ENCODE data around the gene MYO7B.

The MYO7B gene

GRCh38 chr2:127608061-127609030 is 72.9 kb downstream of the MYO7B start:
- DNase-seq: no peak
- POLR2A ChIA-PET: no interaction called here
- 94% methylated on average over 19 of the region's 25 CpGs for WGBS (ENCODE audit: insufficient coverage)
- Histone ChIP-seq H3K4me3 (ENCODE audit: control insufficient read depth in 1 of 7, extremely low read depth in 1 of 7, insufficient read depth in 4 of 7, low read depth in 2 of 7, low read length in 6 of 7) (no peak overlapping the region), H3K4me1 (ENCODE audit: control extremely low read depth in 1 of 4, control insufficient read depth in 4 of 4, insufficient read depth in 4 of 4, low read length in 3 of 4) (peaks cover 0 to 7% (median 4%) of the 10 kb centered on the region in 4 experiments), H3K27me3 (replicated peaks in 2 of 5; ENCODE audit: control insufficient read depth in 4 of 5, insufficient read depth in 5 of 5, low read length in 4 of 5) (no peaks in the 10 kb centered on the region), H3K9me3 (ENCODE audit: control extremely low read depth in 1 of 5, control insufficient read depth in 4 of 5, insufficient read depth in 2 of 5, low read depth in 1 of 5, low read length in 4 of 5) (peaks cover 0 to 15% (median 8%) of the 10 kb centered on the region in 5 experiments), H3K36me3 (ENCODE audit: control insufficient read depth in 4 of 4, insufficient read depth in 4 of 4, low read length in 3 of 4) (no peaks in the 10 kb centered on the region), H3K27ac (ENCODE audit: insufficient read depth in 1 of 2, low read depth in 1 of 2, low read length in 2 of 2, poor library complexity in 1 of 2, severe bottlenecking in 2 of 2) (no peak overlapping the region)
- CTCF ChIA-PET: interaction anchor here (0.9 to 1.5 kb wide), 3 partner anchors 17 to 151 kb away, joined by 3 read pairs; no protein-coding TSS in a partner anchor

DNA sequence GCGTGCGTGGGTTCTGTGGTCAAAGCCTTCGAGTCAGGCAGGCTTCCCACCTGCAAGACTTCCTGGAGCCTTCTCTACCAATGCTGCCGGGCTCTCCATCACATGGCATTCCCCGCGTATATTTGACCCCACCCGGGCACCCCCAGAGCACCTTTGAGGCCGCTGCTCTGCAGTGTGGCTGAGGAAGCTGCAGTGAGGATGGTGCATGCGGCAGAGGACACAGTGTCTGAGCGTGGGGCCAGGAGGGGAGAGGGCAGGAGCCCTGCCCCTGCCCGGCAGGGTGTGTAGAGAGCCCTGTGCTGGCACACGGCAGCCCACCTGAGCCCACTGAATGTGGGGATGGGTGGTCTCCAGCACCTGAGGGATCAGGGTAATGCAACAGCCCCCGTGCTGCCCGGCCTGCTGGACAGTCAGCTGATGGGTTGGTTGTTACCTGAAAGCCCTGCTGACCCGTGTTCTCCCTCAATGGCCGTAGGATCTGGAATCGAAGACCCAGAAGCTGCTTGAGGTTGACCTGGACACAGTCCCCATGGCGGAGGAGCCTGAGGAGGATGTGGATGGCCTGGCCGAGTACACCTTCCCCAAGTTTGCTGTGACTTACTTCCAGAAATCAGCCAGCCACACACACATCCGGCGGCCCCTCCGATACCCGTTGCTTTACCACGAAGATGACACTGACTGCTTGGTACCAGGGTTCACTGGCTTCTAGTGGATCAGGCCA is 73.7 kb downstream of the MYO7B start:
- H3K27ac ChIP-seq (ENCODE audit: insufficient read depth in 1 of 2, low read depth in 1 of 2, low read length in 2 of 2, poor library complexity in 1 of 2, severe bottlenecking in 2 of 2): no peak overlapping the region
- WGBS (ENCODE audit: insufficient coverage): 91% methylated on average over 15 of the region's 24 CpGs
- POLR2A ChIA-PET: no interaction called here

DNA sequence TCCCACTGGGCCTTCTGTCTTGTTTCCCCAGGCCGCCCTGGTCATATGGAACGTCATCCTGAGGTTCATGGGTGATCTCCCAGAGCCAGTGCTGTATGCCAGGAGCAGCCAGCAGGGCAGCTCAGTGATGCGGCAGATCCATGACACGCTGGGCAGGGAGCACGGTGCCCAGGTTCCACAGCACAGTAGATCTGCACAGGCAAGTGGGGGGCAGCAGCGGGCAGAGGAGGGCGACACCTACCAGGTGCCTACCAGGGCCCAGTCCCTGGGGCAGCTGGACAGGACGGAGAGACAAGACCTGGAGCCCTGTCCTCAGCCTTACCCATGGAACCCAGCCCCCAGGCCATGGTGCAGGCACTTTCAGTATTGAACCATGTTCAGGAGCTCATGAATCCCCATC is 74.3 kb downstream of the MYO7B start:
- Histone ChIP-seq H3K27me3 (replicated peaks in 2 of 5; ENCODE audit: control insufficient read depth in 4 of 5, insufficient read depth in 5 of 5, low read length in 4 of 5) (no peaks in the 10 kb centered on the region), H3K4me3 (ENCODE audit: control insufficient read depth in 1 of 7, extremely low read depth in 1 of 7, insufficient read depth in 4 of 7, low read depth in 2 of 7, low read length in 6 of 7) (no peak overlapping the region), H3K4me1 (ENCODE audit: control extremely low read depth in 1 of 4, control insufficient read depth in 4 of 4, insufficient read depth in 4 of 4, low read length in 3 of 4) (peaks cover 0 to 9% (median 7%) of the 10 kb centered on the region in 4 experiments), H3K36me3 (ENCODE audit: control insufficient read depth in 4 of 4, insufficient read depth in 4 of 4, low read length in 3 of 4) (no peaks in the 10 kb centered on the region), H3K9me3 (ENCODE audit: control extremely low read depth in 1 of 5, control insufficient read depth in 4 of 5, insufficient read depth in 2 of 5, low read depth in 1 of 5, low read length in 4 of 5) (peaks cover 0 to 17% (median 10%) of the 10 kb centered on the region in 5 experiments), H3K27ac (ENCODE audit: insufficient read depth in 1 of 2, low read depth in 1 of 2, low read length in 2 of 2, poor library complexity in 1 of 2, severe bottlenecking in 2 of 2) (no peak overlapping the region)
- DNase-seq: no peak
- ChIA-PET CTCF (interaction anchor here (1.1 to 1.8 kb wide), 3 partner anchors 18 to 40 kb away, joined by 3 to 8 read pairs (median 4); no protein-coding TSS in a partner anchor), POLR2A (no interaction called here)
- 96% methylated on average over 7 of the region's 8 CpGs for WGBS (ENCODE audit: insufficient coverage)

More for the DNA sequence above, 73.7 kb downstream of the MYO7B start:
- CTCF ChIA-PET: interaction anchor here (1.2 to 1.8 kb wide), 2 partner anchors 17 to 150 kb away, joined by 3 to 8 read pairs; no protein-coding TSS in a partner anchor
- Histone ChIP-seq H3K4me1 (ENCODE audit: control extremely low read depth in 1 of 4, control insufficient read depth in 4 of 4, insufficient read depth in 4 of 4, low read length in 3 of 4) (peaks cover 0 to 7% (median 4%) of the 10 kb centered on the region in 4 experiments), H3K9me3 (ENCODE audit: control extremely low read depth in 1 of 5, control insufficient read depth in 4 of 5, insufficient read depth in 2 of 5, low read depth in 1 of 5, low read length in 4 of 5) (peaks cover 0 to 17% (median 10%) of the 10 kb centered on the region in 5 experiments), H3K4me3 (ENCODE audit: control insufficient read depth in 1 of 7, extremely low read depth in 1 of 7, insufficient read depth in 4 of 7, low read depth in 2 of 7, low read length in 6 of 7) (no peak overlapping the region), H3K36me3 (ENCODE audit: control insufficient read depth in 4 of 4, insufficient read depth in 4 of 4, low read length in 3 of 4) (no peaks in the 10 kb centered on the region), H3K27me3 (replicated peaks in 2 of 5; ENCODE audit: control insufficient read depth in 4 of 5, insufficient read depth in 5 of 5, low read length in 4 of 5) (no peaks in the 10 kb centered on the region)
- no peak for DNase-seq

DNA sequence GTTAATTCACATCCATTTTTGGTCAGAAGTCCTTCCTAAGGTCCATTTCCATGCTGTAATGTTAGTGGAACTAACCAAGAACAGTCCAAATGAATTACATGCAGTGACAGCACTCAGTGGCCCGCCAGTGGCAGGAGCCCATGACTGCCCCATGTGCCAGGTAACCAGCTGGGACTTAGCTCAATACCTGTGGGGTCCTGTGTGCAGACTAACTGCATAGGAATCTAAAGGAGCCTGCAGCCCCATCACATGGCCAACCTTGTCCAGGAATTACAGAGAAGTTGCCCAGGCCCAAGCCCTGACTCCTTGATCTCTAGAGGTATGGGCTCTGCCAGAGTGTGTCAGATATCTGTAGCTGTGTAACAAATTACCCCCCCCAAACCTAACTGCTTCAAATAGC is 75.1 kb downstream of the MYO7B start:
- POLR2A ChIA-PET: interaction anchor here (0.7 kb wide), 1 partner anchor 42 kb away, joined by 3 read pairs; no protein-coding TSS in a partner anchor

DNA sequence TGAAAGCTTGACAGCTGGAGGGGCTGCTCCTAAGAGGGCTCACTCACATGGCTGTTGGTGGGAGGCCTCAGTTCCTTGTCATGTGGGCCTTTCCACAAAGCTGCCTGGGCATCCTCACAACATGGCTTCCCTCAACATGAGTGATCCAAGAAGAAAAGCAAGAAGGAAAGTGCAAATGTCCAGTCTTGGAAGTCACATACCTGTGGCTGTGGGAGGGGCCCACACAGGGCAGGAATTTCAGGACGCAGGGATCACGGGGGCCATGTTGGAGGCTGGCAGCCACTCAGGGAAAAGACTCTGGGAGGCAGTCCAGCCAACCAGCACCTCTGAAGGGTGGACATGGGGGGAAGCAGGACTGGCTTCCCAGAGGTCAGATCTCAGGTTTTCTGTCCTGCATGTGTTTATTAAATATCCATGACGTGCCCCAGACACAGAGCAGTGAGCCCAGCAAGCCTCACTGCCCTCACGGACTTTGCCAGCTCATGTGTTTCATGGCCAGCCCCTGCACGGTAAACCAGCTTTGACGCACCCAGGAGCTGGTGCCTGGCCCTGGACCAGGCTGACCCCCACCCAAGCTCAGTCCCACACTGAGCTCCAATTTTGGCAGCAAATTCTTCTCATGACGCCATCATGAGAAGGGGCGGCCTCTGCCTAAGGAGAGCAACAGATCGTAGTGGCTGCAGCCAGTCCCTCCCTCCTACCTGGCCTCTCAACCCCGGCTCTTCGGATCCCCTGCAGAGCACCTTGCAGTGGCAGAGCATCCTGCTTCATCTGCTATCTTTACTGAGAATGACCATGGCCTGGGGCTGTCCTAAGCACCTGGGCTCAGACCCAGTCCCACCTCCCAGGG is 75.8 kb downstream of the MYO7B start:
- Histone ChIP-seq H3K27me3 (replicated peaks in 2 of 5; ENCODE audit: control insufficient read depth in 4 of 5, insufficient read depth in 5 of 5, low read length in 4 of 5) (no peaks in the 10 kb centered on the region), H3K36me3 (ENCODE audit: control insufficient read depth in 4 of 4, insufficient read depth in 4 of 4, low read length in 3 of 4) (no peaks in the 10 kb centered on the region), H3K9me3 (ENCODE audit: control extremely low read depth in 1 of 5, control insufficient read depth in 4 of 5, insufficient read depth in 2 of 5, low read depth in 1 of 5, low read length in 4 of 5) (peaks cover 0 to 17% (median 10%) of the 10 kb centered on the region in 5 experiments), H3K27ac (ENCODE audit: insufficient read depth in 1 of 2, low read depth in 1 of 2, low read length in 2 of 2, poor library complexity in 1 of 2, severe bottlenecking in 2 of 2) (no peak overlapping the region), H3K4me1 (ENCODE audit: control extremely low read depth in 1 of 4, control insufficient read depth in 4 of 4, insufficient read depth in 4 of 4, low read length in 3 of 4) (peaks cover 0 to 24% (median 19%) of the 10 kb centered on the region in 4 experiments), H3K4me3 (ENCODE audit: control insufficient read depth in 1 of 7, extremely low read depth in 1 of 7, insufficient read depth in 4 of 7, low read depth in 2 of 7, low read length in 6 of 7) (no peak overlapping the region)
- POLR2A ChIA-PET: interaction anchor here (0.7 kb wide), 1 partner anchor 41 kb away, joined by 3 read pairs; no protein-coding TSS in a partner anchor
- no peak for DNase-seq
- WGBS (ENCODE audit: insufficient coverage): 98% methylated on average over 9 of the region's 11 CpGs
- CTCF ChIA-PET: interaction anchor here (1.1 to 1.8 kb wide), 3 partner anchors 19 to 38 kb away, joined by 3 to 8 read pairs (median 4); no protein-coding TSS in a partner anchor

More for the DNA sequence above, 75.1 kb downstream of the MYO7B start:
- Histone ChIP-seq H3K27ac (ENCODE audit: insufficient read depth in 1 of 2, low read depth in 1 of 2, low read length in 2 of 2, poor library complexity in 1 of 2, severe bottlenecking in 2 of 2) (no peak overlapping the region), H3K27me3 (replicated peaks in 2 of 5; ENCODE audit: control insufficient read depth in 4 of 5, insufficient read depth in 5 of 5, low read length in 4 of 5) (no peaks in the 10 kb centered on the region), H3K9me3 (ENCODE audit: control extremely low read depth in 1 of 5, control insufficient read depth in 4 of 5, insufficient read depth in 2 of 5, low read depth in 1 of 5, low read length in 4 of 5) (peaks cover 0 to 17% (median 10%) of the 10 kb centered on the region in 5 experiments), H3K4me3 (ENCODE audit: control insufficient read depth in 1 of 7, extremely low read depth in 1 of 7, insufficient read depth in 4 of 7, low read depth in 2 of 7, low read length in 6 of 7) (no peak overlapping the region), H3K4me1 (ENCODE audit: control extremely low read depth in 1 of 4, control insufficient read depth in 4 of 4, insufficient read depth in 4 of 4, low read length in 3 of 4) (peaks cover 0 to 17% (median 12%) of the 10 kb centered on the region in 4 experiments), H3K36me3 (ENCODE audit: control insufficient read depth in 4 of 4, insufficient read depth in 4 of 4, low read length in 3 of 4) (no peaks in the 10 kb centered on the region)
- CTCF ChIA-PET: interaction anchor here (1.1 to 1.8 kb wide), 3 partner anchors 19 to 39 kb away, joined by 3 to 8 read pairs (median 4); no protein-coding TSS in a partner anchor
- DNase-seq: no peak
- WGBS (ENCODE audit: insufficient coverage): no CpG with 5 or more reads among the region's 1 CpG

- POLR2A ChIA-PET: interaction anchor here (0.6 kb wide), 1 partner anchor 516 kb away, joined by 5 read pairs; no protein-coding TSS in a partner anchor
- 88% methylated on average over 13 of the region's 13 CpGs for WGBS (ENCODE audit: insufficient coverage)
- DNase-seq: no peak
- Histone ChIP-seq H3K36me3 (ENCODE audit: control insufficient read depth in 4 of 4, insufficient read depth in 4 of 4, low read length in 3 of 4) (no peaks in the 10 kb centered on the region), H3K4me3 (ENCODE audit: control insufficient read depth in 1 of 7, extremely low read depth in 1 of 7, insufficient read depth in 4 of 7, low read depth in 2 of 7, low read length in 6 of 7) (no peak overlapping the region), H3K4me1 (ENCODE audit: control extremely low read depth in 1 of 4, control insufficient read depth in 4 of 4, insufficient read depth in 4 of 4, low read length in 3 of 4) (peaks cover 0 to 32% (median 23%) of the 10 kb centered on the region in 4 experiments), H3K27ac (ENCODE audit: insufficient read depth in 1 of 2, low read depth in 1 of 2, low read length in 2 of 2, poor library complexity in 1 of 2, severe bottlenecking in 2 of 2) (no peak overlapping the region), H3K27me3 (replicated peaks in 2 of 5; ENCODE audit: control insufficient read depth in 4 of 5, insufficient read depth in 5 of 5, low read length in 4 of 5) (no peaks in the 10 kb centered on the region), H3K9me3 (ENCODE audit: control extremely low read depth in 1 of 5, control insufficient read depth in 4 of 5, insufficient read depth in 2 of 5, low read depth in 1 of 5, low read length in 4 of 5) (peaks cover 0 to 17% (median 10%) of the 10 kb centered on the region in 5 experiments)
- CTCF ChIA-PET: no interaction called here
Observed at GRCh38 chr2:127612111-127612822, 76.8 kb downstream of the MYO7B start.

Data from common myeloid progenitor, CD34-positive (primary cell).